Measurements from ENCODE around the gene CXADR. TPM values are rescaled to one million over a fixed set of nuclear protein-coding genes. Genes with fewer than 3 reads are reported as not detected.

Gene CXADR
- total RNA-seq, 1 donor from 2014 or later = 226 TPM

- peaks cover 18% of the 10 kb centered on the region for H3K27me3 ChIP-seq
- no peak overlapping the region for H3K9ac ChIP-seq
- Mint-ChIP-seq H3K4me1 (peaks cover 3% of the 10 kb centered on the region), H3K9me3 (peaks cover 2% of the 10 kb centered on the region), H3K27me3 (ENCODE audit: insufficient read depth, low read depth) (peaks cover 3% of the 10 kb centered on the region), H3K27ac (no peak overlapping the region), H3K4me3 (no peak overlapping the region), H3K36me3 (peaks cover 4% of the 10 kb centered on the region)
- H3K36me3 ChIP-seq = no peaks in the 10 kb centered on the region
- no peak overlapping the region for H3K27ac ChIP-seq
- peaks cover 10% of the 10 kb centered on the region for H3F3A ChIP-seq (ENCODE audit: low read depth)
- peaks cover 5% of the 10 kb centered on the region for H3K4me1 ChIP-seq
- H3K79me2 ChIP-seq (ENCODE audit: low read depth) = peaks cover 4% of the 10 kb centered on the region
- H2AFZ ChIP-seq (replicated peaks) = no peak overlapping the region
- no peak overlapping the region for H3K4me3 ChIP-seq
- H3K4me2 ChIP-seq = no peak overlapping the region
- no peaks in the 10 kb centered on the region for H4K20me1 ChIP-seq (ENCODE audit: low read depth)
- DNase-seq (ENCODE audit: low spot score) = no peak
- H3K9me3 ChIP-seq (ENCODE audit: low read depth) = no peaks in the 10 kb centered on the region
- TF ChIP-seq EZH2 (IDR thresholded peaks at IDR 0.05) (no peak), CTCF (IDR thresholded peaks at IDR 0.05) (no peak), EZH2phosphoT487 (IDR thresholded peaks at IDR 0.05) (no peak)
Observed at GRCh38 chr21:17616831-17617230, 104.0 kb downstream of the CXADR start.

- H3K27me3 Mint-ChIP-seq (ENCODE audit: insufficient read depth, low read depth) = no peaks in the 10 kb centered on the region
- Histone ChIP-seq H3K36me3 (no peaks in the 10 kb centered on the region), H3K9ac (no peak overlapping the region), H3K27me3 (no peaks in the 10 kb centered on the region), H3K79me2 (ENCODE audit: low read depth) (no peaks in the 10 kb centered on the region), H4K20me1 (ENCODE audit: low read depth) (no peaks in the 10 kb centered on the region), H3K4me1 (no peaks in the 10 kb centered on the region), H3K9me3 (ENCODE audit: low read depth) (no peaks in the 10 kb centered on the region), H3K4me3 (no peak overlapping the region), H3K4me2 (no peak overlapping the region), H3F3A (ENCODE audit: low read depth) (no peaks in the 10 kb centered on the region), H3K27ac (no peak overlapping the region), H2AFZ (replicated peaks) (no peak overlapping the region)
- TF ChIP-seq CTCF (IDR thresholded peaks at IDR 0.05) = no peak
- DNase-seq (ENCODE audit: low spot score) = no peak
- peaks cover 2% of the 10 kb centered on the region for H3K9me3 Mint-ChIP-seq
- no peaks in the 10 kb centered on the region for H3K4me1 Mint-ChIP-seq
- H3K4me3 Mint-ChIP-seq = no peak overlapping the region
- peaks cover 6% of the 10 kb centered on the region for H3K36me3 Mint-ChIP-seq
- no peak overlapping the region for H3K27ac Mint-ChIP-seq
Observed at GRCh38 chr21:17622018-17622417, 109.2 kb downstream of the CXADR start.

GRCh38 chr21:17631195-17631594 lies 118.4 kb downstream of the CXADR start:
- H4K20me1 ChIP-seq (ENCODE audit: low read depth) = no peaks in the 10 kb centered on the region
- H3K27me3 ChIP-seq = no peaks in the 10 kb centered on the region
- no peak overlapping the region for H3K4me3 ChIP-seq
- Mint-ChIP-seq H3K27ac (no peak overlapping the region), H3K27me3 (ENCODE audit: insufficient read depth, low read depth) (no peaks in the 10 kb centered on the region), H3K36me3 (peaks cover 4% of the 10 kb centered on the region), H3K4me3 (no peak overlapping the region), H3K9me3 (no peaks in the 10 kb centered on the region), H3K4me1 (no peaks in the 10 kb centered on the region)
- H3K36me3 ChIP-seq = no peaks in the 10 kb centered on the region
- TF ChIP-seq EZH2 (IDR thresholded peaks at IDR 0.05) = no peak
- TF ChIP-seq CTCF (IDR thresholded peaks at IDR 0.05) = no peak
- TF ChIP-seq EZH2phosphoT487 (IDR thresholded peaks at IDR 0.05) = no peak
- no peak overlapping the region for H2AFZ ChIP-seq (replicated peaks)
- H3K4me2 ChIP-seq = no peak overlapping the region
- H3K79me2 ChIP-seq (ENCODE audit: low read depth) = no peaks in the 10 kb centered on the region
- H3F3A ChIP-seq (ENCODE audit: low read depth) = no peaks in the 10 kb centered on the region
- no peaks in the 10 kb centered on the region for H3K9me3 ChIP-seq (ENCODE audit: low read depth)
- no peak for DNase-seq (ENCODE audit: low spot score)
- H3K9ac ChIP-seq = no peak overlapping the region
- no peak overlapping the region for H3K27ac ChIP-seq
- H3K4me1 ChIP-seq = no peaks in the 10 kb centered on the region

- H3K79me2 ChIP-seq (ENCODE audit: low read depth) = no peaks in the 10 kb centered on the region
- no peak for TF ChIP-seq CTCF (IDR thresholded peaks at IDR 0.05)
- no peak for TF ChIP-seq EZH2 (IDR thresholded peaks at IDR 0.05)
- TF ChIP-seq EZH2phosphoT487 (IDR thresholded peaks at IDR 0.05) = no peak
- no peaks in the 10 kb centered on the region for H3K4me1 ChIP-seq
- no peak overlapping the region for H3K9ac ChIP-seq
- Mint-ChIP-seq H3K36me3 (peaks cover 7% of the 10 kb centered on the region), H3K9me3 (peaks cover 9% of the 10 kb centered on the region), H3K27ac (no peak overlapping the region), H3K27me3 (ENCODE audit: insufficient read depth, low read depth) (no peaks in the 10 kb centered on the region), H3K4me1 (no peaks in the 10 kb centered on the region), H3K4me3 (no peak overlapping the region)
- H3K9me3 ChIP-seq (ENCODE audit: low read depth) = no peaks in the 10 kb centered on the region
- no peak for DNase-seq (ENCODE audit: low spot score)
- H3K4me2 ChIP-seq = no peak overlapping the region
- H3K36me3 ChIP-seq = no peaks in the 10 kb centered on the region
- no peaks in the 10 kb centered on the region for H3K27me3 ChIP-seq
- no peaks in the 10 kb centered on the region for H4K20me1 ChIP-seq (ENCODE audit: low read depth)
- H3F3A ChIP-seq (ENCODE audit: low read depth) = no peaks in the 10 kb centered on the region
- no peak overlapping the region for H3K27ac ChIP-seq
- H2AFZ ChIP-seq (replicated peaks) = no peak overlapping the region
- H3K4me3 ChIP-seq = no peak overlapping the region
Observed at GRCh38 chr21:17636711-17637110, 123.9 kb downstream of the CXADR start.
